OCI-LY3 (cell line): ENCODE measurements around the gene AGBL1.

Experiments
- CTCF ChIP-seq: fragments of 200-600, 300-600 bp; sonication (generic); IDR thresholded peaks from 2 replicates; pipeline ENCODE4 v1.5.1; 2014; ENCODE audit warnings: antibody characterized with exemption, low read length, low read depth
- EZH2phosphoT487 ChIP-seq: fragments of 200-600 bp; shearing (Covaris generic); IDR thresholded peaks from 2 replicates; pipeline ENCODE4 v1.6.1; 2018; ENCODE audit warnings: antibody characterized with exemption, mixed run types, low read depth

GRCh38 chr15:87038404-87038803 lies 958.7 kb downstream of the AGBL1 start:
- no peak for TF ChIP-seq CTCF
- no peak for TF ChIP-seq EZH2phosphoT487
